ENCODE measurements around the gene EGLN1. TPM values are rescaled to one million over a fixed set of nuclear protein-coding genes. Genes with fewer than 3 reads are reported as not detected.

EGLN1 gene
- total RNA-seq, 4 donors from 2014 or later = 36.6 to 48.5 (median 42.2) TPM

DNA sequence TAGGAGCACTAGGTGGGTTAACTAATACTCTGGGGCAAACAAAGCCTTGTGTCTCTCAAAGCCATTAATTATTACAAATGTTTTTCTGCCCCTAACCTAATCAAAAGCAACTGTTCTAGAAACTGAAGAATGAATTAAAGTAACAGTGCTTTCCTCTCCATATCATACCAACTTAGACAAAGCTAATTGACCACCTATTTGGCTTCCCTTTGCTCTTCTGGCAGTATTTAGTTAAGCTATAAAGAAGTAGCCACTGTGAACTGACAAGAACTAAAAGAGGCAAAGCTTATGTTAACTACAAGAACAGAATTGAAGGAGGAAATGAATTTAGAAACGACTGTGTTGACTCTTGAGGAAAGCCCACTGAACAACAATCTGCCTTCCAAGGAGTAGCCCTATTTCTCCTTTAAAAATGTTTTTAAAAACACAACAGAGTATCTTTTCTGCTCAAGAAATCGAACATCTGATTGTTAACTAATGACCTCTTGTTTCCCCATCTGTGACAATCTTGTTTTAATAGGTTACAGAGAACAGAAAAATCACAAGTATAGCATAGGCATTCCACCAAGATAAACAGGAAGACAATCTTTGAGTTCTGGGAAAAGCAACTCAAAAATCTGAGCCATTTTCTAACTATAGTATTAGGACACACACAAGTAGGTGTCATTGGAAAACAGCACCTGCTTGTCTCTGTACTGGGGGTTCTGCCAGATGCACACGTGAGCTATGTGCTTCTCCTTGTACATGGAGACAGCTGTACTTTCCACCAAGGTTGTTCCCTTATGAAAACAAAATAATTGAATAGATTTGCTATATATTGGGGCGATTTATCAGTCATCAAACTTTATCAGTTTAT is 3.1 kb upstream of the EGLN1 start:
- TF ChIP-seq, protein P1, sequence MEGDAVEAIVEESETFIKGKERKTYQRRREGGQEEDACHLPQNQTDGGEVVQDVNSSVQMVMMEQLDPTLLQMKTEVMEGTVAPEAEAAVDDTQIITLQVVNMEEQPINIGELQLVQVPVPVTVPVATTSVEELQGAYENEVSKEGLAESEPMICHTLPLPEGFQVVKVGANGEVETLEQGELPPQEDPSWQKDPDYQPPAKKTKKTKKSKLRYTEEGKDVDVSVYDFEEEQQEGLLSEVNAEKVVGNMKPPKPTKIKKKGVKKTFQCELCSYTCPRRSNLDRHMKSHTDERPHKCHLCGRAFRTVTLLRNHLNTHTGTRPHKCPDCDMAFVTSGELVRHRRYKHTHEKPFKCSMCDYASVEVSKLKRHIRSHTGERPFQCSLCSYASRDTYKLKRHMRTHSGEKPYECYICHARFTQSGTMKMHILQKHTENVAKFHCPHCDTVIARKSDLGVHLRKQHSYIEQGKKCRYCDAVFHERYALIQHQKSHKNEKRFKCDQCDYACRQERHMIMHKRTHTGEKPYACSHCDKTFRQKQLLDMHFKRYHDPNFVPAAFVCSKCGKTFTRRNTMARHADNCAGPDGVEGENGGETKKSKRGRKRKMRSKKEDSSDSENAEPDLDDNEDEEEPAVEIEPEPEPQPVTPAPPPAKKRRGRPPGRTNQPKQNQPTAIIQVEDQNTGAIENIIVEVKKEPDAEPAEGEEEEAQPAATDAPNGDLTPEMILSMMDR (IDR thresholded peaks at IDR 0.05) = no peak
- no peak for TF ChIP-seq POLR2A (IDR thresholded peaks at IDR 0.05)
- Histone ChIP-seq H3K4me1 (peaks cover 0 to 9% of the 10 kb centered on the region in 2 donors), H3K27me3 (no peaks in the 10 kb centered on the region), H3K9me3 (no peaks in the 10 kb centered on the region), H3K27ac (peak overlapping the region in 2 of 3 donors; percentile 27 to 44), H3K4me3 (replicated peaks in 1 of 3) (no peak overlapping the region), H3K36me3 (no peaks in the 10 kb centered on the region)
- 37 to 38% methylated on average over 4 of the region's 4 CpGs for WGBS, 2 donors
- intact Hi-C loops (cut with DNase I) = no loop called here
- DNase-seq = peak; percentile 38 to 42

DNA sequence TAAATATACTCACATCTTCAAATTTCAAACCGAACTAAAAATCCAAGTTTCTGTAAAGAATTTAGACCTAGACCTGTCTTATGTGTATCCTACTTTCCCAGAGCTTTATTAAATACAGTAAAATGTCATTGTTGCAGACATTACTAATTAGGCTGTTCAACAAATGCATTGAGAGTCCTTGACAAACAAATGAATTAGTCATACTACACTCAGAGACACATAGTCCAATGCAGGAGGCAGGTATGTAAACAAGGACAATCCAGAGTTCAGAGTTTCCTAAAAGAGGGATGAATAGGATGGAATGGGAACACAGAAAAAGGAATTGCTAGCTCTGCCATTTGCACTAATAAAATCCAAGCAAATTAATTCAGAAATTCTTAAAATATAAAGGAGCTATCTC is 1.6 kb upstream of the EGLN1 start:
- Histone ChIP-seq H3K36me3 (no peaks in the 10 kb centered on the region), H3K9me3 (no peaks in the 10 kb centered on the region), H3K4me3 (replicated peaks in 1 of 3) (no peak overlapping the region), H3K27me3 (no peaks in the 10 kb centered on the region), H3K4me1 (peaks cover 7 to 20% of the 10 kb centered on the region in 2 donors), H3K27ac (no peak overlapping the region)
- WGBS, 2 donors = 84 to 90% methylated on average over 1 of the region's 1 CpG
- intact Hi-C loops (cut with DNase I) = loop anchor here (2.0 kb wide), 1 partner anchor 105 kb away; the partner anchor contains the start of gene TSNAX
- TF ChIP-seq, protein P1 (IDR thresholded peaks at IDR 0.05) = no peak
- no peak for TF ChIP-seq POLR2A (IDR thresholded peaks at IDR 0.05)
- no peak for DNase-seq

DNA sequence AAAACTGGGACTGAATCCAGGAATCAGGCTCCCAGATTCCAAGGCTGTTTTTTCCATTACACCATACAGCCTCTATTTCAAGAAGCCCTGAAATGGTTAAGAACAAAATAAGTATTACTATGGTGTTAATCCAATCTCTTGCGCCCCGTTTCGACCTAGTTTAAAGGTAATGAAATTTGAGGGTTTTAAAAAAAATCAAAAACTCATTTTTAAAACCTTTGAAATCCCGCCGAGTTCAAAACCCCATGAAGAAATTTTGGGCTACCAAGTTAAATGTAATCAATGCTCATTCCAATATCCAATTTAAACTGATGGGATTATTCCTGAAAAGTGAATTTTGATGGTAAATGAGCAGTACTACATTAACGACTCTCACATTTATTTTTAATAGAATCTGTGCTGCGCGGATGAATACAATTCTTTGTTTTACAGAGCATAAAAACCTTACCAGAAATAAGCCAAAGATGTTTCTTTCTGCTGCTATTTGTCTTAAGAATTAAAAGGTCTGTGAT is 767 bp upstream of the EGLN1 start:
- no peaks in the 10 kb centered on the region for H3K27me3 ChIP-seq
- intact Hi-C loops (cut with DNase I) = loop anchor here (2.0 kb wide), 1 partner anchor 106 kb away; the partner anchor contains the start of gene TSNAX
- 31 to 34% methylated on average over 8 of the region's 8 CpGs for WGBS, 2 donors
- DNase-seq = no peak
- H3K27ac ChIP-seq = peak overlapping the region; percentile 92 to 96 (median 94)
- TF ChIP-seq, protein P1 (IDR thresholded peaks at IDR 0.05) = no peak
- no peak for TF ChIP-seq POLR2A (IDR thresholded peaks at IDR 0.05)
- H3K4me1 ChIP-seq = peaks cover 14 to 25% of the 10 kb centered on the region in 2 donors
- H3K4me3 ChIP-seq (replicated peaks in 1 of 3) = peak overlapping the region; percentile 17 to 87 (median 58)
- H3K36me3 ChIP-seq = no peaks in the 10 kb centered on the region
- H3K9me3 ChIP-seq = no peaks in the 10 kb centered on the region

DNA sequence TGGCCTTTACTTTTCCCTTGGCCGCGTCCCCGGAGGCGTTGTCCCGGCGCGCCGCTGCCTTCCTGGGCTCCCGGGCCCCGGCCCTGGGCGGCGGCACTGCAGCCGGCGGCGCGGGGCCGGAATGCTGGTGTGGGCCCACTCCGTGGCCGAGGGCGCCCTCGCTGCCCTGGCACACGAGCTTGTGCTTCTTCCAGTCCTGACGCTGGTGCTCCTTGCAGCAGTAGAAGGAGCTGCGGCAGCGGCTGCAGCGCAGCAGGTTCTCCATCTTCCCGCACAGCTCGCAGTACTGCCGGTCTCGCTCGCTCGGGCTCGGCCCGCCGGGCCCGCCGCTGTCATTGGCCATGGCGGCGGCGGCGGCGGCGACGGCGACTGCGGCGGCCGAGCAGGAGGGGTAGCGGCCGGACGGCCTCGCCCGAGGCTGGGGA is 529 bp downstream of the EGLN1 start:
- Histone ChIP-seq H3K9me3 (no peaks in the 10 kb centered on the region), H3K27ac (peak overlapping the region; percentile 92 to 96 (median 94)), H3K27me3 (no peaks in the 10 kb centered on the region), H3K4me1 (peaks cover 21 to 26% of the 10 kb centered on the region in 2 donors), H3K4me3 (replicated peaks in 1 of 3) (peak overlapping the region; percentile 54 to 87 (median 84)), H3K36me3 (no peaks in the 10 kb centered on the region)
- intact Hi-C loops (cut with DNase I) = no loop called here
- DNase-seq = peak in 1 of 2 donors; percentile 46
- TF ChIP-seq POLR2A (IDR thresholded peaks at IDR 0.05) = no peak
- TF ChIP-seq, protein P1 (IDR thresholded peaks at IDR 0.05) = no peak
- no CpG with 5 or more reads among the region's 53 CpGs for WGBS, 2 donors

Data from thyroid gland (tissue), 4 donors.